GM12878 (cell line): ENCODE results near the gene LUM.

Experiments used
- CREB1 ChIP-seq: IDR thresholded peaks from 2 replicates; pipeline ENCODE4 v1.6.1; 2012; ENCODE audit warnings: low read depth, mild to moderate bottlenecking, inconsistent platforms
- CTCF ChIP-seq, 3 experiments: IDR thresholded peaks in 2 of 3; conservative IDR thresholded peaks in 1 of 3; 2 replicates each; pipeline ENCODE4 v1.5.1; 2011; ENCODE audit warnings: low read depth in 3 of 3, low read length in 3 of 3, mild to moderate bottlenecking in 3 of 3, control low read depth in 2 of 3, moderate library complexity in 2 of 3, inconsistent platforms in 1 of 3, mixed read lengths in 1 of 3; ENCODE audit not compliant: control insufficient read depth in 2 of 3, insufficient read depth in 1 of 3; ENCODE audit errors: extremely low read depth in 1 of 3
- FOXK2 ChIP-seq: fragments of 450-650 bp; IDR thresholded peaks from 2 replicates; pipeline ENCODE4 v1.6.1; 2017; ENCODE audit warnings: mild to moderate bottlenecking, moderate library complexity
- SUPT20H ChIP-seq: IDR thresholded peaks from 2 replicates; pipeline ENCODE4 v1.6.1; 2011; ENCODE audit warnings: low read depth, mild to moderate bottlenecking, low read length, moderate library complexity, borderline replicate concordance; ENCODE audit not compliant: control insufficient read depth
- SUZ12 ChIP-seq: fragments of 200-600 bp; sonication (generic); IDR thresholded peaks from one replicate; pipeline ENCODE4 v1.6.1; 2018; ENCODE audit warnings: antibody characterized with exemption, mild to moderate bottlenecking; ENCODE audit not compliant: unreplicated experiment
- TF ChIP-seq, protein P1 (sequence below): fragments of 450-650 bp; conservative IDR thresholded peaks from 2 replicates; pipeline ENCODE4 v1.6.1; 2017; ENCODE audit warnings: mild to moderate bottlenecking, moderate library complexity
- TF ChIP-seq, protein P2 (sequence below): fragments of 450-650 bp; IDR thresholded peaks from 2 replicates; pipeline ENCODE4 v1.6.1; 2018; ENCODE audit warnings: mild to moderate bottlenecking, low read depth, moderate library complexity; ENCODE audit not compliant: partially characterized antibody
- TF ChIP-seq, protein P3 (sequence below): IDR thresholded peaks from 2 replicates; pipeline ENCODE4 v1.6.1; 2012; ENCODE audit warnings: low read depth, low read length, improper control_type of control experiment

- TF ChIP-seq, protein P1, sequence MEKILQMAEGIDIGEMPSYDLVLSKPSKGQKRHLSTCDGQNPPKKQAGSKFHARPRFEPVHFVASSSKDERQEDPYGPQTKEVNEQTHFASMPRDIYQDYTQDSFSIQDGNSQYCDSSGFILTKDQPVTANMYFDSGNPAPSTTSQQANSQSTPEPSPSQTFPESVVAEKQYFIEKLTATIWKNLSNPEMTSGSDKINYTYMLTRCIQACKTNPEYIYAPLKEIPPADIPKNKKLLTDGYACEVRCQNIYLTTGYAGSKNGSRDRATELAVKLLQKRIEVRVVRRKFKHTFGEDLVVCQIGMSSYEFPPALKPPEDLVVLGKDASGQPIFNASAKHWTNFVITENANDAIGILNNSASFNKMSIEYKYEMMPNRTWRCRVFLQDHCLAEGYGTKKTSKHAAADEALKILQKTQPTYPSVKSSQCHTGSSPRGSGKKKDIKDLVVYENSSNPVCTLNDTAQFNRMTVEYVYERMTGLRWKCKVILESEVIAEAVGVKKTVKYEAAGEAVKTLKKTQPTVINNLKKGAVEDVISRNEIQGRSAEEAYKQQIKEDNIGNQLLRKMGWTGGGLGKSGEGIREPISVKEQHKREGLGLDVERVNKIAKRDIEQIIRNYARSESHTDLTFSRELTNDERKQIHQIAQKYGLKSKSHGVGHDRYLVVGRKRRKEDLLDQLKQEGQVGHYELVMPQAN, result no peak
- no peak for TF ChIP-seq FOXK2
- no peak for TF ChIP-seq CTCF (IDR thresholded peaks at IDR 0.05 in 2 of 3, conservative IDR thresholded peaks at IDR 0.05 in 1 of 3; ENCODE audit: control insufficient read depth in 2 of 3, extremely low read depth in 1 of 3, insufficient read depth in 1 of 3, low read depth in 3 of 3, low read length in 3 of 3)
- TF ChIP-seq CREB1, result no peak
- no peak for TF ChIP-seq SUZ12
- TF ChIP-seq, protein P2, sequence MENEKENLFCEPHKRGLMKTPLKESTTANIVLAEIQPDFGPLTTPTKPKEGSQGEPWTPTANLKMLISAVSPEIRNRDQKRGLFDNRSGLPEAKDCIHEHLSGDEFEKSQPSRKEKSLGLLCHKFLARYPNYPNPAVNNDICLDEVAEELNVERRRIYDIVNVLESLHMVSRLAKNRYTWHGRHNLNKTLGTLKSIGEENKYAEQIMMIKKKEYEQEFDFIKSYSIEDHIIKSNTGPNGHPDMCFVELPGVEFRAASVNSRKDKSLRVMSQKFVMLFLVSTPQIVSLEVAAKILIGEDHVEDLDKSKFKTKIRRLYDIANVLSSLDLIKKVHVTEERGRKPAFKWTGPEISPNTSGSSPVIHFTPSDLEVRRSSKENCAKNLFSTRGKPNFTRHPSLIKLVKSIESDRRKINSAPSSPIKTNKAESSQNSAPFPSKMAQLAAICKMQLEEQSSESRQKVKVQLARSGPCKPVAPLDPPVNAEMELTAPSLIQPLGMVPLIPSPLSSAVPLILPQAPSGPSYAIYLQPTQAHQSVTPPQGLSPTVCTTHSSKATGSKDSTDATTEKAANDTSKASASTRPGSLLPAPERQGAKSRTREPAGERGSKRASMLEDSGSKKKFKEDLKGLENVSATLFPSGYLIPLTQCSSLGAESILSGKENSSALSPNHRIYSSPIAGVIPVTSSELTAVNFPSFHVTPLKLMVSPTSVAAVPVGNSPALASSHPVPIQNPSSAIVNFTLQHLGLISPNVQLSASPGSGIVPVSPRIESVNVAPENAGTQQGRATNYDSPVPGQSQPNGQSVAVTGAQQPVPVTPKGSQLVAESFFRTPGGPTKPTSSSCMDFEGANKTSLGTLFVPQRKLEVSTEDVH, result no peak
- TF ChIP-seq SUPT20H, result no peak
- TF ChIP-seq, protein P3, sequence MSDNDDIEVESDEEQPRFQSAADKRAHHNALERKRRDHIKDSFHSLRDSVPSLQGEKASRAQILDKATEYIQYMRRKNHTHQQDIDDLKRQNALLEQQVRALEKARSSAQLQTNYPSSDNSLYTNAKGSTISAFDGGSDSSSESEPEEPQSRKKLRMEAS, result no peak
Observed at GRCh38 chr12:91113621-91114020, 2.3 kb upstream of the LUM start.
